Jurkat, Clone E6-1 (cell line): Measurements from ENCODE around the gene TNIP1. TPM values are rescaled to one million over a fixed set of nuclear protein-coding genes. Genes with fewer than 3 reads are reported as not detected.

Experiments used
- DNase-seq: peaks from one replicate; pipeline ENCODE4 v3.0.0-alpha.2; 2011; ENCODE audit warnings: low read depth, low spot score
- H3K4me3 ChIP-seq: 2 replicates; pipeline ENCODE4 v1.5.1; 2011; ENCODE audit warnings: mild to moderate bottlenecking, low read length, control low read depth, moderate library complexity
- polyA plus RNA-seq: library from polyadenylated mRNA; unstranded; fragments of >200 nt; gene quantifications from one replicate; pipeline ENCODE4 v1.2.1, GENCODE V29; 2012; ENCODE audit warnings: missing spikeins; ENCODE audit not compliant: insufficient read length, insufficient read depth

Gene TNIP1, protein sequence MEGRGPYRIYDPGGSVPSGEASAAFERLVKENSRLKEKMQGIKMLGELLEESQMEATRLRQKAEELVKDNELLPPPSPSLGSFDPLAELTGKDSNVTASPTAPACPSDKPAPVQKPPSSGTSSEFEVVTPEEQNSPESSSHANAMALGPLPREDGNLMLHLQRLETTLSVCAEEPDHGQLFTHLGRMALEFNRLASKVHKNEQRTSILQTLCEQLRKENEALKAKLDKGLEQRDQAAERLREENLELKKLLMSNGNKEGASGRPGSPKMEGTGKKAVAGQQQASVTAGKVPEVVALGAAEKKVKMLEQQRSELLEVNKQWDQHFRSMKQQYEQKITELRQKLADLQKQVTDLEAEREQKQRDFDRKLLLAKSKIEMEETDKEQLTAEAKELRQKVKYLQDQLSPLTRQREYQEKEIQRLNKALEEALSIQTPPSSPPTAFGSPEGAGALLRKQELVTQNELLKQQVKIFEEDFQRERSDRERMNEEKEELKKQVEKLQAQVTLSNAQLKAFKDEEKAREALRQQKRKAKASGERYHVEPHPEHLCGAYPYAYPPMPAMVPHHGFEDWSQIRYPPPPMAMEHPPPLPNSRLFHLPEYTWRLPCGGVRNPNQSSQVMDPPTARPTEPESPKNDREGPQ
- polyA plus RNA-seq, result 58.1 TPM

DNA sequence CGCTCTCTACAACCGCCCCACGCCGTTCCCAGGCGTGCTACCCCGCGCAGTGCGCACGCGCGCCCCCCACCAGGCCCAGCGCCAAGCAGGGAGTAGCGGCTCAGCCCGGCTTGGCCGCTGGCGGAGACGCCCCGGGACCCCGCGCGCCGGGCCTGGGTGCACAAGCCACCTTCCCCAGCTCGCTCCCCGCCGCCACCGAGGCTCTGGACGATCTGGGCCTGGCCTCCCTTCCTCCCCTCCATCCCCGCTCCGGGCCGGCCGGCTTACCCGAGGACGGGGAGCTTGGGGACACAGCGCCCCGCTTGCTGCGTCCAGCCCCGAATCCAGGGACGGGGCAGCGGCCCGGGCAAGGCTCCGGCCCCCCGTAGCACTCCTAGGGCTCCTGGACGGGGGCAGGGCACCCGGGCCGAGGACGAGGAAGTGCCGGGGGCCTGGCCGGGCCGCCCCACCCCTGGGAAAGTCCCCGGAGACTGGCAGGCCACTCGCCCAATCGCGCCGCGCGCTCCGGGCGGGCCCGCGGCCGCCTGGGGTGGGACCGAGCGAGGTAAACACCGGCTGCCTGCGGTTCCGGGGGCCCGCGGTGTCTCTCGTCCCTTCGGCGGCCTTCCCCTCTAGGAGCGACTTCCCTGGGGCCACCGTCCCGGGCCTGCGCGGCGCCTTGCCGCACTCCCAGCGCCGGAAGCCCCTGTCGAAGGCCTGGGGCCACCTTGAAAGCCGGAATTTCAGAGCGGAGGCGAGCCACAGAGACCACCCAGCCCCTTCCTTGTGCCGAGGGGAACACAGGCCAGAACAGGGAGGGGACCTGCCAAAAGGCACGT, at the start of gene TNIP1:
Gene TNIP1 (minus strand): TSS at position 422 of the 818 bp plus-strand sequence. CDS start 15,939 bp downstream, outside the sequence.
- peak; percentile 80 for DNase-seq
- H3K4me3 ChIP-seq, result peak within 1 kb of the TSS; percentile 84

DNA sequence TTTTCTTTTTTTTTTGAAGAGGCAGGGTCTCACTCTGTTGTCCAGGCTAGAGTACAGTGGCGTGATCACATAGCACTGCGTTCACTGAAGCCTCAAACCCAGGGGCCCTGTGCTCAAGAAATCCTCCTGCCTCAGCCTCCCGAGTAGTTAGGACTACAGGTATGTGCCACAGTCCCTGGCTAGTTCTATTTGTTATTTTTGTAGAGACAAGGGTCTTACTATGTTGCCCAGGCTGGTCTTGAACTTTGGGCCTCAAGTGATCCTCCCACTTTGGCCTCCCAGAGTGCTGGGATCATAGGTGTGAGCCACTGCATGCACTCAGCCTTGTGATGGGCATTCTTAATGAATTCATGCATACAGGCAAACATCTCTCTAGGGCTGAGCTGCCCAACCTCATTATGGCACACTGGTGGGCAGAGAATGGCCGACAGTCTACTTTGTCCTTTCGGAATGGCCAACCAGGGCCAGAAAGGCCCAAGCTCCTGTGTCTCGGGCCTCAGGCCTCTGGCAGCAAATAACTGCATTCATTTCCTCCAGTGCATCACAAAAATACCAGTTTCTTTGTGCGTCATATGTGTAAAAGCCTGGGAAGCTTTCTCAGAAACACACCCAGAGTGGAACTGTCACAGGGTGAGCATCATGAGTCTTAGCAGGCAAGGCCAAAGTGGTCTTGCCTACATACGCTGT, 49.5 kb upstream of the TNIP1 start:
- DNase-seq, result no peak
- H3K4me3 ChIP-seq, result no peak overlapping the region

DNA sequence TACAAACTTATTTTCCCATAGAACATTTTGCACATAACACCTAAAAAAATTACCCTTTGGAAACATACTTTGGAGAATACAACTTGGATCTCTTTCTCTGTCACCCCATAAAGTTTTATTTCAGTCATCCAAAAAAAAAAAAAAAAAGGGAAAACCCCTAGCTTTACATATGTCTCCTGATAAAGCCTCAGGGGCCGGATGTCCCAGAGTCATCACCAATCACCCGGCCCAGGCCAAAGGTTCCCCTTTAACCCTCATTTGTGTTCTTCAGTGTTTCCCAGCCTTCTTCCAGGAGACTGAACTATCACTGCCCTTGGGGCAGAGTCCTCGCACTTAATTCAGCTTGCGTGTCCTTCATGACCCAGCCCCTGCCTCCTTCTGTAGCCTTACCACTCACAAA, 48.0 kb upstream of the TNIP1 start:
- no peak overlapping the region for H3K4me3 ChIP-seq
- no peak for DNase-seq

DNA sequence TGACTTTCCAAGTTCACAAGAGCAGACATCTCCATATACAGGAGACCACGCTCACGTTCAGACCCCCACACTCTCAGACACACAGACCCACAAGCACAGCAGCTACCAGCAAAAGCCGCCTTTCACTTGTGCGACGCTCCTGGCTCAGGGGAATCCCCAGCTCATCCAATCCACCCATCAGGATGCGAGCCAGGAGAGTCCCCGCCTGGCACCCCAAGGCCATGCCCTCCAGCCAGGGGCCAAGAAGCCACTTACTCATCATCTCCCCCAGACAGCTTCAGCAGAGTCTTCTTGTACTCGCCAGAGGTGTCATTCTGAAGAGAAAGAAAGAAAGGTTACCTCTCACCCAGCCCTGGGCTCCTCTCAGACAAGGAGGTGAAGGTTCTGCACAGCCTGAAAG, 47.1 kb upstream of the TNIP1 start:
- DNase-seq, result no peak
- no peak overlapping the region for H3K4me3 ChIP-seq

DNA sequence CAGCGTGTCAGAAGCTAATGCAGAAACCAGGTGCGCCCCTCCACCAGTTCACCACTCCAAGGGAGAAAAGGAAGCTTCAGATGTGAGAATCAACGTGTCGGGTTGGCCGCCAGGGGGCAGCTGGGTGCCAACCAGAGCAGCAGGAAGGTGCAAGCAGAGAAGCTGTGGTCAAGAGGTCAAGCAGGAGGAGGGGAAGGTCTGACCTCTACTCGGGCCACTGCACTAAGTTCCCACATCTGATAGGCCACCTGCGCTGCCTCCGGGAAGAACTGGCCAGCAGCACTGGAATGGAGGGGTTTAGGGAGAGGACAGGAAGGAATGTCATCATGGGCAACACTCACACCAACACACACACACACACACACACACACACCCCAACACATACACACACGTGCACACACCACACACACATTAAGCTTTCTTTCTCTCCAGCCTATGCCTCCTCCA, 45.4 kb upstream of the TNIP1 start:
- no peak overlapping the region for H3K4me3 ChIP-seq
- peak; percentile 32 for DNase-seq

DNA sequence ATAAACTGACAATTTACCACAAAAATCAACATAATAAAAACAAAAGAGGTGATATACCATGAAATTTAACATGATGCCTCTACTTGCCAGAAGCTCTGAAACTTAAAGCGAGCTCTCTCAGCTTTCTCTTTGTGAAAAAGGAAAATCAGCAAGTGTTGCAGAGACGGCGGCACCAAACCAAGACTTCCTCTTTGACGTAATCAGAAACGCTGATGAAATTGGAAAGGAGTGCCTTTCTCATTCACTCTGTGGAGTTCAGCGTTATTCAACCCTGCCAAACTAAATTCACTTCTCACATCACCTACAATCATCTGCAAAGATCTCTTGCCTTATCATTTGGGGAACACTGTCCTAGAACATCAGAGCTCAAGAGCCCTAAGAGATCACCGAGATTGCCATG, 44.6 kb upstream of the TNIP1 start:
- no peak overlapping the region for H3K4me3 ChIP-seq
- DNase-seq, result no peak

DNA sequence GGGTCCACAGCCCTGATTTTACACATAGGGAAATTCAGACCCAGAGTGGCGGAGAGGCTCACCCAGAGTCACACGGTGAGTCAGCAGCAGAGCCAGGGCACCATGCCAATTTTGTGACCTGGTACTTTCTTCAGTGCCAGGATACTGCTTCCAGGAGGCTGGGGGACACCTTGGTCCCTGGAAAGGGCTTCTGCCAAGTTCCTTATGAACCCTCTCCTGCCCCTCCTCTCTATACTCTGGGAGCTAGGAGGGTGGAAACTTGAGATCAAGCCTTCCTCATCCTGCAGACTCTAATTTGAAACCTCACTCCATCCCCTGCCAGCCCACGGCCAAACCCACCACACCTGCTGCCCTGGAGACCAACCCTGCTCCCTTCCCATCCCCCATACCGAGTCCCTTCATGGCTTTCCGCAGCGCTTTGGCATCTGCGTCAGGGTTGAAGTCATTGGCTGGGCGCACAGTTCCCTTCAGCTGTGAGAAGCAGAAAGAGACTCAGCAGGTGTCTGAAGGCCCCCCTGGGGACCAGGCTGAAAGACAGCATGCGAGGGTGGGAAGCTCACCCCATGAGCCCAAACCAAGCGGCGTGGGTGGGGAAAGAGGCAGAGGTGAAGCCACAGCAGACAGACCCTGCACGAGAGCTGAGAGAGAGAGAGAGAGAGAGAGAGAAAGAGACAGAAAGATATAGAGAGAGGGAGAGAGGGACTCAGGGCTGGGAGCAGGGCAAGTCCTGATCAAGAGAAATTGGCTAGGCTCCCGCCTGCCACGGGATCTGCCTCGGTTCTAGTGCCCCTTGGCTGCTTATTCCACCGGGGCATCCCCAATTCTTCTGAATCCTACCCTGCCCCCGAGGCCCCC, 43.3 kb upstream of the TNIP1 start:
- no peak for DNase-seq
- H3K4me3 ChIP-seq, result no peak overlapping the region

DNA sequence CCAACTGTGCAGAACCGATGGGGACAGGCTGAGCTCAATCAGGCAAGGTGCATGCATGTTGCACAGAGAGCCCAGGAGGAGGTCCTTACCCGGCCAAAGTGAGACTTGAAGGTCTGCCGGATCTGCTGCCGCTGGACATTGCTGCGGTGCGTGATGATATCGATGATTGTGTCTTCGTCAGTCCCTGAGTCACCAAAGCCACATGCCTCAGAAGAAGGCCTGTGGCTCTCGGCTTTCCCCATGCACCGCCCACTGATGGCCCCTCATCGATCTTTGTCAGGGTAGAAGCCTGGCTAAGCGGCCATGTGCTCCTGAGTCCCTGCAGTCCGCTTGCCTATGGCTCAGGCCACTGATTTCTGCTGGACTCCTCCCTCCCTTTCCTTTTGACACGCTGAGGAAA, 42.0 kb upstream of the TNIP1 start:
- no peak overlapping the region for H3K4me3 ChIP-seq
- DNase-seq, result no peak

DNA sequence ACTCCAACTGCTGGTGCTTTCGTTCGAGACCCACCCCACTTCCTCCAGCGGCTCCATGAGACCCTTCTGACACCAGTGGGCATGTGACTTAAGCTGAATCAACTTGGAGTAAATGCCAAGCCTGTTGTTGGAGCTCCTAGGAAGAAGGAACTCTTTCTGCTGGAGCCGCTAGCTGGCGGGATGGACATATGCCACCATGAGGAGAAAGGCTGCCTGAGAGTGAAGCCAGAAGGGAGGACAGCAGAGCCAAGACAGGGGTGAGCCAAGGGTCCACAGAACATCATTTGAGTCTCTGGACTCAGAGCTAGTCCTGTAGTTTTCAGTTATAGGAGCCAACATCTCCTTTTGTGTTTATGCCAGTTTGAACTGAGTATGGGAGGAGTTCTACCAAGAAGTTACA, 40.8 kb upstream of the TNIP1 start:
- no peak overlapping the region for H3K4me3 ChIP-seq
- DNase-seq, result no peak

DNA sequence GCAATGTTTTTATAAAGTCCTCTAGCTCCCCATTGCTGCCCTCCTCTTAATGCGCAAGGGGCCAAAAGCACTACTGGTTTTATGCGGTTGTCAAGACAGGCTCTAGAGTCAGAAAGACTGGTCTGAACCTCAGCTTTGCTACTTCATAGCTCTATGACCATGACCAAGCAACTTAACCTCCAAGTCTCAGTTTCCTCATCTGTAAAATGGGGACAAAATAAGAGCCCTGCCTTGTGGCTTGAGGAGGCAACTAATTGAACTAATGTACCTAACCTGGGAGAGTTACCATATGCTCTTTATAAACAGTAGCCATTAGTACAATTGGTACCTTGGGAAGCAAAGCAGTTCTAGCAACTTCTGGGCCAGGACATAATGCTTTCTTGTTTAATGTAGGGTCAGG, 40.3 kb upstream of the TNIP1 start:
- no peak for DNase-seq

DNA sequence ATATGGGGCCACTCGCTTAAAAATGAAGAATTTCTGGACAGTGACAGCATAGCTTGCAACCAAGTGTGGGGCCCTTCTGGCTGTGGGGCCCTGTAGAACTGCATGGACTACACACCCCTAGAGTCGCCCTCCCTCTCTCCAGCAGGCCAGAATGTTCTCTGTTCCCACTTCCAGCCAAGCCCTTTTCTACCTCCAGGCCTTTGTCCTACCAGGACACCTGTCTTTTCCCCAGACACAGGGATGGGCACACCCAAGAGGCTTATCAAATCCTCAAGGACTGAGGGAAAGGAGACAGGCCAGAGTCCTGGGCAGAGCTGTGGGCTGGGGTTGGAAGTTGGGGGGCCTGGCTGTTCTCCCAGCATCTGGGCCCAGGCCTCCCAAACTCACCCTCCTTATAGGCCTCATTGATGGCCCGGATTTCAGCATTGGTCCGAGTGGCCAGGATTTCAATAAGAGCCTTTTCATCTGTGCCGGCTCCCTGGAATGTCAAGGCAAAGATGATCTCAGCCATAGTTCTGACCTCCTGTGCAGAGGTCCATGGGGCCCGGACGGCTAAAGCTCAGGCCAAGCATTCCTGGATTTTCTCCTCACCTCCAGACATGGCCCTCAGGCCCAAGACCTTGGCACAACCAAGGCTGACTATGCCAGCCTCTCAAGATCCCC, 38.2 kb upstream of the TNIP1 start:
- no peak for DNase-seq
- H3K4me3 ChIP-seq, result no peak overlapping the region

More for the DNA sequence above, 40.3 kb upstream of the TNIP1 start:
- no peak overlapping the region for H3K4me3 ChIP-seq

DNA sequence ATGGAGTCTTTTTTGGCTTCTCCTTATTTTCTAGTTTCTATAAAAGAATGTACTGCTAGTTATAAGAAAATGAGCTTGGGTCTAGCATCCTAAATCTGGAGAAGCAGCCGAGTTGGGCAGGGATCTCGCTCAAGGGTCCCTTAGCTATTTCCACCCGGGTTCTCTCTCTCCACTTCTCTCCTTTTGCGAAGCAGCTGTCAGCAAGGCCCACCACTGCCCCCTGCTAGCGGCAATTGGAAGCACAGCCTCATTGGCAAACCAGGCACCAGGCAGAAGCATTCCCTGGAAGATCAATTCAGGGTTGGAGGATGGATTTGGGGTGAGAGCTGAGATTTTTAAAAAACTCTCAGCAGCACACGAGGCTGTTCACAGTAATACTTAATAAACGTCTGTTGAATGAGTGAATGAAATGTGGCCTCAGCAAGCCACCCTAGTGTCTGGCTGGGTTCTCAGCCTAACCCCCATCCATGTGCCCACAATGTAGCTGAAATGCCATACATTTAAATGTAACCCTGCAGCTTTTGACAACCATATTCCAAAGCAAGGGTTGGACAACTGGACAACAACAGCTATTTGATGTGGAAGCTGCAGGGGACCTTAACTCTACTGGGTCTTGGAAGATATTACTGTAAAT, 34.6 kb upstream of the TNIP1 start:
- H3K4me3 ChIP-seq, result no peak overlapping the region
- peak; percentile 25 for DNase-seq

DNA sequence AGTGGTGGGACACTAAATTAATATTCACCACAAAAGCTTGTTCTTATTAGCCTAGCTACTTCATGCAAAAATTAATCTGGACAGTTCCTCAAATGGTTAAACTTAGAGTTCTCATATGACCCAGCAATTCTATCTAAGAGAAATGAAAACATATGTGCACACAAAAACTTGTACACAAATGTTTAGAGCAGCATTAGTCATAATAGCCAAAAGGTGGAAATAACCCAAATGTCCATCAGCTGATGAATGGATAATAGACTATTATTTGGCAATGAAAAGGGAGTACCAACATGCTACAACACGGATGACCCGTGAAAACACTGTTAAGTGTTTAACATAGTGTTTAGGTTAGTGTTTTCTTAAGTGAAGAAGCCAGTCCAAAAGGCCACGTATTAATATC, 32.8 kb upstream of the TNIP1 start:
- no peak overlapping the region for H3K4me3 ChIP-seq
- DNase-seq, result no peak

DNA sequence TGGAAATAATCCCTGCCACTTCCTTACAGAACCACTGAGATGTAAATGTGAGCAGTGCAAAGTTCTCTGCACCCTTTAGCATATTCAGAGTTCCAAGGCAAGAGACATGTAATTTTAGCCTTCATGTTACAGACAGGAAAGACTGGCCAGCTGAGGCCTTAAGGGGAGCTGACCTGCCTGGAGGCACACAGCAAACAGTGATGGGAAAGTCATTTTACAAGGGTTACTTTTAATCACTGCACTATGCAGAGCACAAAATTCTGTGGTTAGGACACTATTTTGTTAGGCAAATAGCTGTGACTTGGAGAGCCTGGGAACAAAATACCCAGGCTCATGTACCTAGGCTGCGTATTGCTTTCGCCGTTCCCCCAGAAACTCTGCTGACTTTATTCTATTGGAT, 30.2 kb upstream of the TNIP1 start:
- no peak overlapping the region for H3K4me3 ChIP-seq
- no peak for DNase-seq

DNA sequence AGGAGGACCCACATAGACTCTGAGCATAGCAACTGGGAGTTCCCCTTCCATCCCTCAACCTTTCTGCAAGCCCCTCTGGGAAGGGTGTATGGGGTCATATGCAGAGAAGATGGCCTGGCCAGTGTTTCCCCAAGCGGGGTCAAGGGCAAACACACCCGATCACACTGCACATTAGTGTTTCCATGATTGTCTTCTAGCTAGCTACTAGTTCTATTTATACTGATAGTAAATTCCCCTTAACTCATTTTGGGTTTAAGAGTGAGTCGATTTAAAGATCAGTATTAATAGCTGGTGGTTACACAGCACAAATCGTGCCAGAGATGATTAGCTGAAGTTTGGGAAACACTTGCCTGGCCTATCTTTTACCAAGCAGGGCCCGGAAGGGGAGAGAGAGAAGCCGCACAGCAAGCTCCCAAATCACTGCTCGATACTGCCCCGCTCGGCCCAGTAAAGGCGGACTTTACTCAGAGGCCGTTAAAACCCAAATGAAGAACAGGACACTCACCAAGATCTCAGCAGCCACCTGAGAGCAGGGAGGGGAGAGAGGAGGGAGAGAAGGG, 29.4 kb upstream of the TNIP1 start:
- no peak for DNase-seq
- no peak overlapping the region for H3K4me3 ChIP-seq

DNA sequence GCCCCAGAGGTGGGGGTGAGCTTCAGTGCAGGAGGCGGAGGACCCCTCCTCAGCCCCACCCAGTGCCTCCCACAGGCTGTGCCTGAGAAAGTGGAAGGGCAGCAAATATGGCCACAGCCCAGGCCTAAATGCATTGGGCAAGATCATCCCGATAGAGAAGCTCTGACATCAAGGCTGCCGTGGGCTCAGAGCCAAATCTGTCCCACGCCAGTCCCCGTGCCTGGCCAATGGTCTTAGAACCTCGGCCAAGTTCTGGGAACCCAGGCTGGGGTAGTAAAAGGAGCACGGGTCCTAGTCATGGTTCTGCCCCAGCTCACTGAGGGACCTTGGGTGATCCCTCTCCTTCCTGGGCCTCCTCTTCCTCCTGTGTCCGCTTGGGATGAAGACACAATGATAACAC, 27.7 kb upstream of the TNIP1 start:
- H3K4me3 ChIP-seq, result no peak overlapping the region
- no peak for DNase-seq
